Skeletal muscle cell (primary cell): ENCODE results near the gene CALM1.

Experiments used
- DNase-seq: peaks from one replicate; pipeline ENCODE4 v3.0.0-alpha.2; 2010; ENCODE audit warnings: low read depth
- H3K4me3 ChIP-seq: 2 replicates; pipeline ENCODE4 v1.5.1; 2011; ENCODE audit warnings: low read depth, mild to moderate bottlenecking, control low read depth, low read length, moderate library complexity

Gene CALM1

DNA sequence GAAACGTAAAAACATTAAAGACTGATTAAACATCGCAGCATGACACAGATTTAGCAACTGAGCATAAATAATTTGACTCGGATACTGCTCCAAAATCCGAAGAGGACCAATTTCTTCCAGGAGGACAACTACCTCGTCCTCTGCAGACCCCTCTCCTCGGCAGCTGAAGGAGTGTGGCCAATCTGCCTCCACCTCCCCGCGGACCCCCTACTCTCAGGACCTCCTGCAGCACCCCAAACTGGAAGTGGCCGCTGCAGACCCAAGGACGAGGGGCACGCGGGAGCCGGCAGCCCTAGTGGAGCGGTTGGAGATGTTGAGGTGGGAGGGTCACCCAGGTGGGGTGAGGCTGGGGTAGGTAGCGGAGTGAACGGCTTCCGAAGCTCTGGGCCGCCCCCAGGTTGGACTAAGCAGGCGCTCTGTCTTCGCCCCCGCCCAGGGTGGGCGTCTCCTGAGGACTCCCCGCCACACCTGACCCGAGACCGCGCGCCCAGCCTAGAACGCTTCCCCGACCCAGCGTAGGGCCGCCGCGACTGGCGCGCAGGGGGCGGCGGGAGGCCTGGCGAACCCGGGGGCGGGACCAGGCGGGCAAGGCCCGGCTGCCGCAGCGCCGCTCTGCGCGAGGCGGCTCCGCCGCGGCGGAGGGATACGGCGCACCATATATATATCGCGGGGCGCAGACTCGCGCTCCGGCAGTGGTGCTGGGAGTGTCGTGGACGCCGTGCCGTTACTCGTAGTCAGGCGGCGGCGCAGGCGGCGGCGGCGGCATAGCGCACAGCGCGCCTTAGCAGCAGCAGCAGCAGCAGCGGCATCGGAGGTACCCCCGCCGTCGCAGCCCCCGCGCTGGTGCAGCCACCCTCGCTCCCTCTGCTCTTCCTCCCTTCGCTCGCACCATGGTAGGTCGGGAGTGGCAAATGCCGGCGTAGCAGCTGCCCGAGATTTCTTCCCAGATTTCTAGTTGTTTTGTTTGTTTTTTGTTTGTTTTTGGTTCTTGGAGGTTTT is at the start of gene CALM1:
CALM1 (plus strand) TSS at position 689 of the 999 bp plus-strand sequence; CDS start at position 891, 202 bp downstream.
- DNase-seq = peak; percentile 88
- H3K4me3 ChIP-seq = peak within 1 kb of the TSS; percentile 91

DNA sequence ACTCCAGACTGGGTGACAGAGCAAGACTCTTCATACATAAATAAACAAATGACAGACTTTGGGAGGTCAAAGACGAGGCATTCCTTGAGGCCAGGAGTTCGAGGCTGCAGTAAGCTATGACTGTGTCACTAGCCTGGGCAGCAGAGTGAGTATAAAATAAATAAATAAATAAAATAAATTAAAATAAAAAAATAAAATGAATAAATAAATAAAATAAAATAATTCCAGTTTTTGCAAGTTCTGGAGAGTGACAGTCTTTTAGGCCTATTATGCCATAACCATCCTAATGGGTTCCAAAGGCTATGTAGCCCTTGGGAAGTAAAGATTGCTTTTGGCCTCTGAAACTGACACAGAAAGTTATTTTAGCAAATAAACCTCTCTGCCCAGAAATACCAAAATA is 48.6 kb upstream of the CALM1 start:
- DNase-seq = no peak
- no peak overlapping the region for H3K4me3 ChIP-seq

DNA sequence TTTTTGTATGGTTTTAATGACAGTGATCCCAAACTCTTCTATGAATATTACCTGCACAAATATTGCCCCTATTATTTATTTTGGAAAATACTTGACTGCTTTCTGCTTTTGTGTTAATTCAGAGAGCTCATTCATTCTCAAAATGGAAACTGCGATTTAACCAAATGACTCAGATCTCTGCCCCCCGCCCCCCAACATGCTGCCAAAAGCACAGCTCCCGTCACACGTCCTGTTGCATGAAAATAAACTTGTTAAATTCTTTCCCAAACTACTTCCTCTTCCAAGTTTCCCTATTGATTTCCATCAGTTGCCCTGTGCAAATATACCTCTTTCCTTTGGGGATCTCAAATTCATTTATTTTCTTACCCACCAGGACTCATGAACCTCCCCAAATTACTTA is 47.1 kb upstream of the CALM1 start:
- no peak for DNase-seq

DNA sequence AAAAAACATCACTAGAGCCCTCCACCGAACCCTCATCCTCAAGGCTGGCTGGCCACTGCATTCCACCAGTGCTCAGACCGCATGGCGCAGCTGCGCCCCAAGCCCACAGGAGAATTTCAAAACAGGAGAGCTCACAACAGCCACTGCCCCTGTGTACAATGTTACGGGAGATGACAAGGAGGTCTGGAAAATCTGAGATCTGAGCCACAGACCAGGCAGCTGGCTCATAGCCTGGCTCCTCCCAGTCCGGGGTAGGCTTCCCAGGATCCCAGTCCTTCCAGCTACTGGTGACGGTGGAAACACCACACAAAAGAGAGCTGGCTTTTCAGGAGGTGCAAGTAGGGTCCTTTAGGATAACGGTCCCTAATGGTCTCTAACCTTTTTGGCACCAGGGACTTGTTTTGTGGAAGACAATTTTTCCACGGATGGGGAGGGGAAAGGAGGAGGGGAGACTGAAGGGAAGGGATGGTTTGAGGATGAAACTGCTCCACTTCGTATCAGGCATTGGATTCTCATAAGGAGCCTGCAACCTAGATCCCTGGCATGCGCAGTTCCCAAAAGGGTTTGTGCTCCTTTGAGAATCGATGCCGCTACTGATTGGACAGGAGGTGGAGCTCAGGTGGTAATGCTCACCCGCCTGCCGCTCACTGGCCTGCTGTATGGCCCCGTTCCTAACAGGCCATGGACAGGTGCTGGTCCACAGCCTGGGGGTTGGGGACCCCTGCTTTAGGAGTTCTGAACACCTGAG is 42.1 kb upstream of the CALM1 start:
- no peak for DNase-seq
- no peak overlapping the region for H3K4me3 ChIP-seq

More for the DNA sequence above, 47.1 kb upstream of the CALM1 start:
- no peak overlapping the region for H3K4me3 ChIP-seq

DNA sequence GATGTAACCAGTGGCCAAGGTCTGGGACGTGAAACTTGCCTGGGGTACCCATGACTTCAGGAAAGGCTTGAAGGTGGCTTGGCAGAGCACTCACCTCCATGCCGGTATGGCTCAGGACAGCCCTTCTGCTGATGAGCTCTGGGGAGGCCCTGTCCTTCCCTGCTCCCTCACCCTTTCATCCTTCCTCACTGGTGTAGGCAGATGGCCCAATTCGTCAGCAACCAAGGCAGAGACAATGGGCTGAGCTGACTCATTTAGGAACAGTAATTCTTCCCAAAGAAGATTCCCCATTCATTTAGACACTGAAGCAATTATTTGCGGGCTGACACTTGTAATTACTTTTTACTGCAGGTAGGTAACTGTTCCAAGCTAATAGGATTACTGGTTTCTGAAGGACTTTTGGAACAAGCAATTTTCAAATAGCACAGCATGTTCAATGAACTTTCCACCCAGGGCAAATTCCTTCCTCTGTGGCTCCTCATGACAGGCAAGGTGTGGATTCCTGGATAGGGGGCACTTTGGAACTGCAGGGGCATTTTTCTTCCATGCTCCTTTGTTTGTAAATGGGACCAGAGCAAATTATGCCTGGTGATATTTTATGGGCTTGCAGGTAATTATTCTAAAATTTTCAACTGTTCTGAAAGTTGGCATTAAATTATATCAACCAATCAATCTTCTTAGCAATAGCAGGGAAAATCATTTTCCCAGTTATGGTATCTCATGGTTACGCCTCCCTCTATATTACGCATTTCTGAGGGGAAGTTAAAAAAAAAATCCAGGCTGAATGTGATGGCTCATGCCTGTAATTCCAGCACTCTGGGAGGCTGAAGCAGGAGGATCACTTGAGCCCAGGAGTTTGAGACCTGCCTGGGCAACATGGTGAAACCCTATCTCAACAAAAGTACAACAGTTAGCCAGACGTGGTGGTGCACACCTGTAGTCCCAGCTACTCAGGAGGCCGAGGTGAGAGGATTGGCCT is 41.0 kb upstream of the CALM1 start:
- no peak overlapping the region for H3K4me3 ChIP-seq
- DNase-seq = no peak

DNA sequence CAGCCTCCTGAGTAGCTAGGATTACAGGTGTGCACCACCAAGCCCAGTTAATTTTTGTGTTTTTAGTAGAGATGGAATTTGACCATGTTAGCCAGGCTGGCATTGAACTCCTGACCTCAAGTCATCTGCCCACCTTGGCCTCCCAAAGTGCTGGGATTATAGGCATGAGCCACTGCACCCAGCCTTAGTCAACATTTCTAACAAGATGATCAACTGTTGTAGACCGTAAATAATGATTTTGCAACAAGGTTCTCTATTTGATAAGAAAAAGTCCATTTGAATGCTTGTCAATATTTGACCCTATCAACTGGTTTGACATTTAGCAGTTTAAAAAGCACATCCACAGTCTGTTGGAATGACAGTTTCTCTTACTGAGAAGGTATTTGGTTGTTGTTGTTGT is 39.9 kb upstream of the CALM1 start:
- H3K4me3 ChIP-seq = no peak overlapping the region
- DNase-seq = no peak

DNA sequence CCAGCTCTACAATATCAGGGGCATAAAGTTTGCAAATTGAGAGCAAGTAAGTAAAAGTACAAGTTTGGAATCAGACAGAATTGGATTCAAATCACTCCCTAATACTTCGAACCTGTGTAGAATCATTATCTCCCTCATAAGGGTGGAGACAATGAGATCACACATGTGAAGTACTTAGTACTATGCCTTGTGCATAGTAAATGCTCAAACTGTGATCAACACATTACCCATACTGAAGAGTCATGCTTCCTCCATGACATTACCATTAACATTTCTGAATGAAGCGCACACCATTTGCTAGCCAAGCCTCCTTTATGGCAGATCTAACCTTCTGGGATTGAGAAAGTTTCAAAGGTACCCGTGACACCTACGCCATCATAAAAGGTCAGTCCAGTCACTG is 38.5 kb upstream of the CALM1 start:
- DNase-seq = no peak
- H3K4me3 ChIP-seq = no peak overlapping the region

DNA sequence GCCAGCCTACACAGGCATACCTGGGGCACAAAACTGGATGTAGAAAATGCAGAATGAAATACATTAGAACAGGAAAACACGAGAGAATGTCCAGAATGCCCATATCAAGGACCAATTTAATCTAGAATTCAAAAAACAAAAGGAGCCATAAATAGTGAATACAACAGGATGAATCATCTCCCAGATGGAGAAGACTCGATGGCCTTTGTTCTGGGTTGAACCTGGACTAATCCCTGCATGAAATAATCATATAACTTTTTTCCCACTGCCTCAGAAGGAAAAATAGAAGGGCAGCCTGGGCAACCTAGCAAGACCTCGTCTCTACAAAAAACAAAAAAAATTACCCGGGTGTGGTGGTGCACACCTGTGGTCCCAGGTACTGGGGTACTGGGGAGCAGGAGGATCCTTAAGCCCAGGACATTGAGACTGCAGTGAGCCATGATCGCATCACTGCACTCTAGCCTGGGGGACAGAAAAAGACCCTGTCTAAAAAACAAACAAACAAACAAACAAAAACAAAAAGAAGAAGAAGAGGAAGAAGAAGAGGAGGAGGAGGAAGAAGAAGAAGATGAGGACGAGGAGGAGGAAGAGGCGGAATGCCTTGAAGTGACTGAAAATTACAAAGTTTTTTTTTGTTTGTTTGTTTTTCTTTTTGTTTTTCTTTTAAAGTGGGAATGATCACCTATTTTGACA is 34.8 kb upstream of the CALM1 start:
- H3K4me3 ChIP-seq = no peak overlapping the region
- no peak for DNase-seq

DNA sequence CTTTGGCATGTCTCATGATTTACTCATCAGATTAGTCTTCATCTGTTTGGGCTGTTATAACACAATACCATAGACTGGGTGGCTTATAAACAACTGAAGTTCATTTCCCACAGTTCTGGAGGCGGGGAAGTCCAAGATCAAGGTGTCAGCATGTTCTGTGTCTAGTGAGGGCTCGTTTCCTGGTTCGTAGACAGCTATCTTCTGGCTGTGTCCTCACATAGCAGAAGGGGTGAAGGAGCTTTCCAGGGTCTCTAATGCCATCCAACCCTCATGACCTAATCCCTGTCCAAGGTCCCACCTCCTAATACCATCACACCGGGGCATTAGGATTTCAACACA is 34.3 kb upstream of the CALM1 start:
- no peak for DNase-seq
- H3K4me3 ChIP-seq = no peak overlapping the region

DNA sequence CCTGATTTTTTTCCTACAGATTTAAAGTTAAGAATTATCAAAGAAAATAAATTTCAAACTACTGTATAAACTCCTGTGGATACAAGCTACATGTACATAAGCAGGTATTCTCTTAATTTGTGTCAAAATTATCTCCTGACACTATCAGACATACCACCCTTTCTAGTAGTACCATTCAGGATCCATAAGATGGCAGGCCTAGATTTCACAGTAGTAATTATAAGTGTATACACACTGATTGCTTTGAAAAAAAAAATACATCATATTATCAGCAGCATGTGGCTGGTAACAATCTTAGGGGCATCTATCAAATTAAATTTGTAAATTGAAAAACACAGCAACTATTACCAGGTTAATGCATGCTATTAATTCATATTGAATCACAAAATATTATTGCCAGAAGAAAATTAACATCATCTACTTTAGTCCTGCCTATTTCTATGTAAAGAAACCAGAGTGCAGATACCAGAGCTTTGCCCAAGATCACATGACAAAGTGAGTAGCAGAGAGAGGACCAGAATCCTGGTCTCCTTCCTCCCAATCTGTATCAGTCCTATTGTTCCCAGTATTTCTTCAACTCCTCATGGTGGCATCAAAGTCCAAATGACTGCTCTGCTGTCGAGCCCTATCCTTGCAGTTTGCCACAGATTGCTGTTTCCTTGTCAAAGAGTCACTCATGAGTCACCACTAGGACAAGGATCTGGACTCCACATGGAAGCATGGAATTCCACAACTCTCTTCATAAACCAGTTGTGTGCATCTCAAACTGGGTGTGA is 27.7 kb upstream of the CALM1 start:
- DNase-seq = no peak
- H3K4me3 ChIP-seq = no peak overlapping the region

DNA sequence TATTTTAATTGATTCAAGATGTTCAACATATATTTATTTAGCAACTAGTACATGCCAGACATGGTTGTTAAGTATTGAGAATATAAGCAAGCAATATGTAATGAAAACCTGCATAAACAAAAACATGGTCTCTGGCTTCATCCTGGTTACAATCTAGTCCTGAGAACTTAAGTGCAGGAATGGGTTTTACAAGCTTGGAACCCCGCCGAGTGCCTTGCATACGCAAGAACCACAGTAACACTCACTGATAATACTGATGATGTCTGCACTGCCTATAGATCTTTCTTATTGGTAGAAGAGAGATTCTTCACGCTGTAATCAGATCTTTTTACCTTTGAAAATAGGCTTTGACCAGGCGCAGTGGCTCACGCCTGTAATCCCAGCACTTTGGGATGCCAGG is 22.9 kb upstream of the CALM1 start:
- no peak overlapping the region for H3K4me3 ChIP-seq
- no peak for DNase-seq

DNA sequence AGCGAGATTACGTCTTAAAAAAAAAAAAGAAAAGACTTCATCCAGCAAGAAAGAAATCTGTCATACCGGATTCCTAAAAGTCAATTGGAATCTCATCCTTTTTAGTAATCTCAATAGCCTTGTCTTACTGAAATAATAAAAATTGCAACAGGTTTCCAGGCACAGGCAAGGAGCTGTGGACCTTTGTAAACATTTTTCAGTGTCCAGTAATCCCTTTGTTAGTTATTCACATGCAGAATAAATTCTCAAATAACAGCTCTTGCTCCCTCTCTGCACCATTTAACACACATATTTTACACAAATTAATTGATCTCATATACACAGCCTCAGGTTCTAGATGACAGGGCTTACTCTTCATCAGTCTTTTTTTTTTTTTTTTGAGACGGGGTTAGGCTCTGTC is 22.0 kb upstream of the CALM1 start:
- DNase-seq = no peak
- H3K4me3 ChIP-seq = no peak overlapping the region

DNA sequence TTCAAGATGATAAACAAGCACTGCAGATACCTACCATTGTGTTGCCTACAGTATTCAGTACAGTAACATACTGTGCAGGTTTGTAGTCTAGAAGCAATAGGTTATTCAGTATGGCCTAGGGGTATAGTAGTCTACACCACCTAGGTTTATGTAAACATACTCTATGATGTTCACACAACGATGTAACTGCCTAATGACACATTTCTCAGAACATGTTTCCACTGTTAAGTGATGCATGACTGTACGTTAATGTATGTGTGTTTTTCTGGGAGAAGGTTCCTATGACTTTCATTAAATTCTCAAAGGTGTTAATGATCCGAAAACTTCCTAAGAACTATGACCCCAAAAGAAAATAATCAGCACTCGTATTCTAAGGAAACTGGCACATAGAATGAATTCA is 20.9 kb upstream of the CALM1 start:
- no peak overlapping the region for H3K4me3 ChIP-seq
- no peak for DNase-seq

DNA sequence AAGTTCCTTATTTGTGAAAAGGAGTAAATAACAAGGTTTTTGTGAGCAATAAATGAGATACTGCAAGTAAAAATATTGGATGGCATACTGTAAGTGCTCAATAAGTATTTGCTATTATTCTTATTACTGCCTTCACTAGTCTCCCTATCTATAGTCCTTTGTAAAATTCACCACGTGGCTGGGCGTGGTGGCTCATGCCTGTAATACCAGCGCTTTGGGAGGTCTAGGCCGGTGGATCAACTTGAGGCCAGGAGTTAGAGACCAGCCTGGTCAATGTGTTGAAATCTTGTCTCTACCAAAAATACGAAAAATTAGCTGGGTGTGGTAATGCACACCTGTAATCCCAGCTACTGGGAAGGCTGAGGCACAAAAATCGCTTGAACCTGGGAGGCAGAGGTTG is 18.6 kb upstream of the CALM1 start:
- no peak overlapping the region for H3K4me3 ChIP-seq
- no peak for DNase-seq

DNA sequence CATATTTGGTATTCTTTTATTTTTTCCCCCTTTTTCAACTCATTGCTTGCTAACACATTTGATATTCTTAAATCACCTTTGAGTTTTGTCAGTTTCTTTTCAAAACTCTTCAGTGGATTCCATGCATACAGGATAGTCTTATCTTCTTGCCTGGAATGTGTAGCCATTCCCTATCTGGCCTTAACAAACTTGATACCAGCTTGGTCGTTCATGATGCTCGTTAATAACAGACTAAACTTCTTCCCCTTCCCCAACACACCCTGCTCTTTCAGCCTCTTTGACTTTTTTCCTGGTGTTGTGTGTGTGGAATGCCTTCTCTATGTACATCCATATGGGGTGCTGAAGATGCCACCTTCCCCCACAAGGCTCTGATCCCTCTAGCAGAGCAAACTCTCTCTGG is 17.7 kb upstream of the CALM1 start:
- no peak overlapping the region for H3K4me3 ChIP-seq
- DNase-seq = no peak

DNA sequence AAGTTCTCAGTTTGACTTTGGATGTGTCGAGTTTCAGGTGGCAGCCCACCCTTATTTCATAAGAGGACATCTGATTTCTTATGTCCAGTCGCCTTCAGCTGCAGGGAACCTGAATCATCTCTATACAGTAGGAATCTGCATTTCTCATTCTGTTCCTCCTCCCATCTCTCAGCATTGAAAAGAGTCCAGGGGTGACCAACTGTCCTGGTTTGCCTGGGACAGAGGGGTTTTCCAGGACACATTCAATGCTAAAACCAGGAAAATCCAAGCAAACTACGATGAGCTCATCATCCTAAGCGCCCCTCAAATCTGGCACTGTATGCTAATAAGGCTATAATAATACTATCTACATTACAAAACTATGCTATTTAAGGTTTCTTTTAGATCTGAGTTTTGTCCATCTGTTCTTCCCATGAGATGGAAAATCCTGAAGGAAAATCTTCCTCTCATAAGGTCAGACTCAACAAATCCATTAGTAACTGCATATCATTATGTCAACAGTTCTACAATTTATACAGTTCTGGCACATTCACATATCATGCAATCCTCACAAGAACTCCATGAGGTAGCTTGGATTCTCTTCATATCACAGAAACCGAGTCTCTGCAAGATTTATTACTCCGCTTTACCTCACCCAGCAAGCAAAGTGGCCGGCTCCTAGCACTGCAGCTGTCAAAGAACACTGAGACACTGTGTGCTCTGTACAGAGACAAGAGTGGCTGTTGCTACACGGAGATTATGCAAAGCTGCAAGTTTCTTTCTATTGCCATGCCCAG is 15.6 kb upstream of the CALM1 start:
- peak; percentile 57 for DNase-seq
- no peak overlapping the region for H3K4me3 ChIP-seq

DNA sequence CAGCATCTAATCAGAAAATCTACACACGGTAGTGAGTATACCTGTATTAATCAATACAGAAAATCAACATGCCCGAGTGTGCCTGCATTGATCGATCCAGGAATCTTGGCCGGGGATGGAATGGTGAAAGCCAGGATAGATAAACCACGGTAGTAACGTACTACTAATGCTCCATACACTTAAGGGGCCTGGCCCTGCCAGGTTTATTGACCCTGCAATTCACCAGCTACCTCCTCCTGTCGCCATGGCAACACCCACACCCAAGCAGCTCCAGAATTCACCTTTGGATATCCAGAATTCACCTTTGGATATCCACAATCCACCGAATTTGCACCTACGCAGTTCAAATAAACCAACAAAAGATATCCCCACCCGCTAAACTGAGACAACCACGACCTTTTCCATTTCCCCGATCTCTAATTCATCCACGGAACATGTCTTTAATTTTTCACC is 14.8 kb upstream of the CALM1 start:
- DNase-seq = no peak
- peak overlapping the region; percentile 64 for H3K4me3 ChIP-seq
